Endodermal cell (in vitro differentiated cells): ENCODE measurements around the gene ABCD3. TPM values are rescaled to one million over a fixed set of nuclear protein-coding genes. Genes with fewer than 3 reads are reported as not detected.

ENCODE experiments used
- DNase-seq: peaks from one replicate; pipeline ENCODE4 v3.0.0-alpha.2; 2017
- H3K27ac ChIP-seq: 2 replicates; pipeline ENCODE4 v1.5.1; 2013; ENCODE audit warnings: mild to moderate bottlenecking, low read depth, low read length, moderate library complexity
- H3K27me3 ChIP-seq: 2 replicates; pipeline ENCODE4 v1.6.1; 2013; ENCODE audit warnings: mild to moderate bottlenecking, low read length, moderate library complexity; ENCODE audit not compliant: insufficient read depth, control insufficient read depth, poor library complexity, severe bottlenecking
- H3K36me3 ChIP-seq: 2 replicates; pipeline ENCODE4 v1.7.0; 2013; ENCODE audit warnings: mild to moderate bottlenecking, low read length, moderate library complexity; ENCODE audit not compliant: control insufficient read depth, insufficient read depth
- H3K4me1 ChIP-seq: one replicate; pipeline ENCODE4 v1.7.0; 2013; ENCODE audit warnings: low read length; ENCODE audit not compliant: control insufficient read depth, insufficient read depth
- H3K4me3 ChIP-seq: 2 replicates; pipeline ENCODE4 v1.5.1; 2013; ENCODE audit warnings: mild to moderate bottlenecking, low read length, moderate library complexity
- H3K9ac ChIP-seq: 2 replicates; pipeline ENCODE4 v1.6.1; 2013; ENCODE audit warnings: mild to moderate bottlenecking, low read length, moderate library complexity; ENCODE audit not compliant: poor library complexity, severe bottlenecking; ENCODE audit errors: extremely low read depth
- H3K9me3 ChIP-seq: 2 replicates; pipeline ENCODE4 v1.6.1; 2013; ENCODE audit warnings: mild to moderate bottlenecking, low read length, moderate library complexity; ENCODE audit not compliant: control insufficient read depth
- H3K27ac Mint-ChIP-seq: 2 replicates; pipeline ENCODE4 v1.8.0; 2020; ENCODE audit warnings: mixed read lengths
- H3K27me3 Mint-ChIP-seq: 2 replicates; pipeline ENCODE4 v1.8.0; 2021; ENCODE audit warnings: mild to moderate bottlenecking, mixed read lengths; ENCODE audit not compliant: insufficient read depth
- H3K36me3 Mint-ChIP-seq: 2 replicates; pipeline ENCODE4 v1.8.0; 2020; ENCODE audit warnings: low read depth, mixed read lengths
- H3K4me1 Mint-ChIP-seq: 2 replicates; pipeline ENCODE4 v1.8.0; 2020; ENCODE audit warnings: mixed read lengths
- H3K4me3 Mint-ChIP-seq: 2 replicates; pipeline ENCODE4 v1.8.0; 2020; ENCODE audit warnings: mild to moderate bottlenecking, moderate library complexity, mixed read lengths
- H3K9me3 Mint-ChIP-seq: 2 replicates; pipeline ENCODE4 v1.8.0; 2020; ENCODE audit warnings: mild to moderate bottlenecking, mixed read lengths
- WGBS, 2 experiments: methylation state at CpG; one replicate each; pipeline versions ENCODE4 v1.1.5 to v1.1.7; 2013; ENCODE audit warnings: missing lambda C conversion rate in 2 of 2, mixed read lengths in 1 of 2; ENCODE audit not compliant: insufficient coverage in 1 of 2, insufficient read length in 1 of 2; 5-methylcytosine and 5-hydroxymethylcytosine counted together
- total RNA-seq, 2 donors: library from RNA; stranded (reverse); fragmentation: NEBNext Ultra II Directional in 1 of 2; extraction: Animal tissue kit (Norgen Biotek cat#: 25700) in 1 of 2; gene quantifications; 2 replicates in 1 of 2; 3 replicates in 1 of 2; pipeline ENCODE4 v1.2.1, GENCODE V29; 2021
- TF ChIP-seq, protein P1 (sequence below): fragments of 200-600 bp; sonication (generic); conservative IDR thresholded peaks from 2 replicates; pipeline ENCODE4 v1.5.0; 2021; ENCODE audit warnings: antibody characterized with exemption, mild to moderate bottlenecking

Gene ABCD3
- total RNA-seq, 2 donors from 2014 or later, result 28.1 to 33.3 TPM

- Histone ChIP-seq H3K4me3 (peak overlapping the region; percentile 94), H3K27ac (no peak overlapping the region), H3K9me3 (no peaks in the 10 kb centered on the region), H3K9ac (no peak overlapping the region), H3K4me1 (peaks cover 10% of the 10 kb centered on the region), H3K27me3 (peaks cover 26% of the 10 kb centered on the region), H3K36me3 (peaks cover 46% of the 10 kb centered on the region)
- no peak for DNase-seq
- Mint-ChIP-seq H3K4me3 (peak overlapping the region; percentile 88), H3K9me3 (no peaks in the 10 kb centered on the region), H3K27me3 (peaks cover 16% of the 10 kb centered on the region), H3K36me3 (peaks cover 48% of the 10 kb centered on the region), H3K27ac (peak overlapping the region; percentile 39), H3K4me1 (peaks cover 52% of the 10 kb centered on the region)
- 47 to 67% methylated on average over 3 to 6 of the region's 6 CpGs for WGBS, 2 experiments
- TF ChIP-seq, protein P1, sequence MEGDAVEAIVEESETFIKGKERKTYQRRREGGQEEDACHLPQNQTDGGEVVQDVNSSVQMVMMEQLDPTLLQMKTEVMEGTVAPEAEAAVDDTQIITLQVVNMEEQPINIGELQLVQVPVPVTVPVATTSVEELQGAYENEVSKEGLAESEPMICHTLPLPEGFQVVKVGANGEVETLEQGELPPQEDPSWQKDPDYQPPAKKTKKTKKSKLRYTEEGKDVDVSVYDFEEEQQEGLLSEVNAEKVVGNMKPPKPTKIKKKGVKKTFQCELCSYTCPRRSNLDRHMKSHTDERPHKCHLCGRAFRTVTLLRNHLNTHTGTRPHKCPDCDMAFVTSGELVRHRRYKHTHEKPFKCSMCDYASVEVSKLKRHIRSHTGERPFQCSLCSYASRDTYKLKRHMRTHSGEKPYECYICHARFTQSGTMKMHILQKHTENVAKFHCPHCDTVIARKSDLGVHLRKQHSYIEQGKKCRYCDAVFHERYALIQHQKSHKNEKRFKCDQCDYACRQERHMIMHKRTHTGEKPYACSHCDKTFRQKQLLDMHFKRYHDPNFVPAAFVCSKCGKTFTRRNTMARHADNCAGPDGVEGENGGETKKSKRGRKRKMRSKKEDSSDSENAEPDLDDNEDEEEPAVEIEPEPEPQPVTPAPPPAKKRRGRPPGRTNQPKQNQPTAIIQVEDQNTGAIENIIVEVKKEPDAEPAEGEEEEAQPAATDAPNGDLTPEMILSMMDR, result peak; percentile 57
These were observed 120.1 kb downstream of the ABCD3 start for GRCh38 chr1:94538243-94538827.

DNA sequence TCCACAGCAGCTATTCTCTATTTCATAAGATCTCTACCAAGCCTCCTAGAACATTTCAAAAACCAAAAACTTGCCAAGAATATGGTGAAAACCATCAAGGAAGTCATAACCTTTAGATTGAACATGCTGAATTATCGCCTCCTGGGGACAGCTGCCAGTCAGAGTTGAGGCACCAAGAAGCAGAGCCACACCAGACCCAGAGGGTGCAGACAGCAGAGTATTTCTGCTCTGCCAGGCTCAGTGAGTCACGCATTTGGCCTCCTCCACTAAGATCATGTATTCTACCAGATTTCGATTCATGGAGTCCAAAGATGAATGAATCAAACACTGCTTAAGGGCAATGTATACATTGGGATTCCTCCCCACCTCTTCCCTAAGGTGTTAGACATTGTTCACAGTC lies 121.3 kb downstream of the ABCD3 start:
- 87 to 94% methylated on average over 3 of the region's 3 CpGs for WGBS, 2 experiments
- DNase-seq, result no peak
- no peak overlapping the region for H3K9ac ChIP-seq
- peaks cover 16% of the 10 kb centered on the region for H3K27me3 Mint-ChIP-seq
- H3K4me3 Mint-ChIP-seq, result peak overlapping the region; percentile 88
- no peak overlapping the region for H3K27ac ChIP-seq
- peaks cover 26% of the 10 kb centered on the region for H3K27me3 ChIP-seq
- H3K27ac Mint-ChIP-seq, result no peak overlapping the region
- no peaks in the 10 kb centered on the region for H3K9me3 Mint-ChIP-seq
- peak overlapping the region; percentile 94 for H3K4me3 ChIP-seq
- peaks cover 38% of the 10 kb centered on the region for H3K36me3 Mint-ChIP-seq
- TF ChIP-seq, protein P1, result no peak
- peaks cover 41% of the 10 kb centered on the region for H3K36me3 ChIP-seq
- no peaks in the 10 kb centered on the region for H3K9me3 ChIP-seq
- peaks cover 62% of the 10 kb centered on the region for H3K4me1 Mint-ChIP-seq
- H3K4me1 ChIP-seq, result peaks cover 15% of the 10 kb centered on the region

- WGBS, 2 experiments, result 19 to 21% methylated on average over 17 to 23 of the region's 23 CpGs
- Histone ChIP-seq H3K27me3 (peaks cover 26% of the 10 kb centered on the region), H3K36me3 (peaks cover 30% of the 10 kb centered on the region), H3K4me1 (peaks cover 19% of the 10 kb centered on the region), H3K4me3 (peak overlapping the region; percentile 94), H3K9me3 (no peaks in the 10 kb centered on the region), H3K9ac (peak overlapping the region; percentile 48), H3K27ac (no peak overlapping the region)
- TF ChIP-seq, protein P1, result no peak
- Mint-ChIP-seq H3K4me1 (peaks cover 69% of the 10 kb centered on the region), H3K9me3 (no peaks in the 10 kb centered on the region), H3K36me3 (peaks cover 29% of the 10 kb centered on the region), H3K27ac (peak overlapping the region; percentile 62), H3K4me3 (peak overlapping the region; percentile 88), H3K27me3 (peaks cover 16% of the 10 kb centered on the region)
- DNase-seq, result no peak
These were observed 122.5 kb downstream of the ABCD3 start for GRCh38 chr1:94540440-94541245.
